Esophagus muscularis mucosa (tissue), 4 donors: ENCODE data around the gene NID2.

Experiments
- CTCF ChIP-seq, 3 experiments: fragments of 200-600 bp in 2 of 3; fragments of 450-650 bp in 1 of 3; sonication (generic) in 2 of 3; IDR thresholded peaks; one replicate each; pipeline ENCODE4 v1.5.1; 2017 to 2019; ENCODE audit warnings: antibody characterized with exemption in 3 of 3, mild to moderate bottlenecking in 2 of 3, moderate library complexity in 1 of 3
- EP300 ChIP-seq: sonication (generic); formaldehyde crosslinking; IDR thresholded peaks from one replicate; pipeline ENCODE4 v1.6.1; 2017; ENCODE audit warnings: antibody characterized with exemption
- POLR2A ChIP-seq: fragments of 450-650 bp; IDR thresholded peaks from one replicate; pipeline ENCODE4 v1.6.1; 2017; ENCODE audit warnings: antibody characterized with exemption, moderate library complexity, mild to moderate bottlenecking, low read depth

GRCh38 chr14:52048116-52048515 is 20.7 kb downstream of the NID2 start:
- no peak for TF ChIP-seq POLR2A
- TF ChIP-seq CTCF (IDR thresholded peaks at IDR 0.05) = no peak
- TF ChIP-seq EP300 = no peak
